ENCODE results near the gene UBE2G2. TPM values are rescaled to one million over a fixed set of nuclear protein-coding genes. Genes with fewer than 3 reads are reported as not detected.

UBE2G2 gene
- total and polyA plus RNA-seq, 2 donors (not counting 1 experiment from before 2014, with no cell fraction given): 49.7 to 61.9 TPM

DNA sequence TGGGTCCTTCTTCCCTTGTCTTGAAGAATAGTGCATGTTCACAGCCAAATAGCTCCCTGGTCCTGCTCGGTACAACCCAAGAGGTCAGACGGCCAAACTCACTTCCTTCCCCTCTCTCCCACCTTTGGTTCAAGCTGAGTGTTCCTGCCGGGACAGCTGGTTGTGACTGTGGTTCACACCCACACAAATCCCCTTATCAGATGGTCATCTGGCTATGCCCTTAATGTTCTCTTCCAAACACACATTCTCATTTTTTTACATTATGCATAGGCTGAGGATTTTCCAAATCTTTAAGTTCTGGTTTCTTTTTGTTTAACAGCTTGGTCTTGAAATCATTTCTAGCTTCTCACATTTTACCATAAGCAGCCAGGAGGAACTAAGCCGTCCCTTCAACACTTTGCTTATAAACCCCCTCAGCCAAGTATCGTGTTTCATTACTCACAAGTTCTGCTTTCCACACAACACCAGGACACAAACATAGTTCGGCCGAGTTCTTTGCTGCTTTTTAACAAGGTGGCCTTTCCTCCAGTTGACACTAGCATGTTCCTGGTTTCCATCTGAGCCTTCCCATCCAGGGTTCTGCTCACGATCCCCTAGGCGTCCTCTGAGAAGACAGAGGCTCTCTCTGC, 70.6 kb downstream of the UBE2G2 start:
- Histone ChIP-seq H3K36me3 (ENCODE audit: control insufficient read depth, insufficient read depth, low read length) (no peaks in the 10 kb centered on the region), H3K79me2 (ENCODE audit: control insufficient read depth, insufficient read depth, low read length) (no peaks in the 10 kb centered on the region), H3K9ac (ENCODE audit: insufficient read depth, low read length) (no peak overlapping the region), H3K4me2 (ENCODE audit: extremely low read depth, insufficient read depth, low read length) (no peak overlapping the region), H4K20me1 (ENCODE audit: control insufficient read depth, extremely low read depth, insufficient read depth, low read length) (no peaks in the 10 kb centered on the region), H3K4me3 (replicated peaks in 1 of 4; ENCODE audit: control extremely low read depth in 1 of 4, insufficient read depth in 1 of 4, low read depth in 3 of 4, low read length in 4 of 4) (no peak overlapping the region), H3K9me3 (ENCODE audit: control insufficient read depth, insufficient read depth, low read depth, low read length) (no peaks in the 10 kb centered on the region), H3K4me1 (ENCODE audit: control insufficient read depth, extremely low read depth, insufficient read depth, low read length) (no peaks in the 10 kb centered on the region), H3K27ac (ENCODE audit: insufficient read depth, low read length) (no peak overlapping the region), H3K27me3 (ENCODE audit: control insufficient read depth, insufficient read depth, low read length) (no peaks in the 10 kb centered on the region), H2AFZ (ENCODE audit: low read length) (no peak overlapping the region)
- DNase-seq (ENCODE audit: low read depth in 2 of 2): no peak
- TF ChIP-seq EZH2 (IDR thresholded peaks at IDR 0.05; ENCODE audit: low read length, missing control alignments): no peak
- TF ChIP-seq, protein P1, sequence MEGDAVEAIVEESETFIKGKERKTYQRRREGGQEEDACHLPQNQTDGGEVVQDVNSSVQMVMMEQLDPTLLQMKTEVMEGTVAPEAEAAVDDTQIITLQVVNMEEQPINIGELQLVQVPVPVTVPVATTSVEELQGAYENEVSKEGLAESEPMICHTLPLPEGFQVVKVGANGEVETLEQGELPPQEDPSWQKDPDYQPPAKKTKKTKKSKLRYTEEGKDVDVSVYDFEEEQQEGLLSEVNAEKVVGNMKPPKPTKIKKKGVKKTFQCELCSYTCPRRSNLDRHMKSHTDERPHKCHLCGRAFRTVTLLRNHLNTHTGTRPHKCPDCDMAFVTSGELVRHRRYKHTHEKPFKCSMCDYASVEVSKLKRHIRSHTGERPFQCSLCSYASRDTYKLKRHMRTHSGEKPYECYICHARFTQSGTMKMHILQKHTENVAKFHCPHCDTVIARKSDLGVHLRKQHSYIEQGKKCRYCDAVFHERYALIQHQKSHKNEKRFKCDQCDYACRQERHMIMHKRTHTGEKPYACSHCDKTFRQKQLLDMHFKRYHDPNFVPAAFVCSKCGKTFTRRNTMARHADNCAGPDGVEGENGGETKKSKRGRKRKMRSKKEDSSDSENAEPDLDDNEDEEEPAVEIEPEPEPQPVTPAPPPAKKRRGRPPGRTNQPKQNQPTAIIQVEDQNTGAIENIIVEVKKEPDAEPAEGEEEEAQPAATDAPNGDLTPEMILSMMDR (conservative IDR thresholded peaks at IDR 0.05 in 1 of 2, IDR thresholded peaks at IDR 0.05 in 1 of 2; ENCODE audit: low read depth in 1 of 2, low read length in 2 of 2): no peak

DNA sequence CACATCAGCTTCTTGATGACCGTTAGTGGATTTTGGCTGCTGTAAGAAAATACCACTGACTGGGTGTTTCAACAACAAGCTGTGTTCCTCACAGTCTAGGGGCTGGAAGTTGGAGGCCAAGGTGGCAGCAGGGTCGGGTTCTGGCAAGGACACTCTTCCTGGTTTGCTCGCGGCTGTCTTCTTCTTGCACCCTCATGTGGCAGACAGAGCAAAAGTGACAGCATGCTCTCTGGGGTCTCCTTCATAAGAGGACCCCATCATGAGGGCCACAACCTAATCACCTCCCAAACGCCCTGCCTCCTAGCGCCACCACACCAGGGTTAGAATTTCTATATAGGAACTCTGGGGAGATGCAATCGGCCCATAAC, 71.6 kb downstream of the UBE2G2 start:
- Histone ChIP-seq H3K27ac (ENCODE audit: insufficient read depth, low read length) (no peak overlapping the region), H3K4me2 (ENCODE audit: extremely low read depth, insufficient read depth, low read length) (no peak overlapping the region), H3K79me2 (ENCODE audit: control insufficient read depth, insufficient read depth, low read length) (no peaks in the 10 kb centered on the region), H4K20me1 (ENCODE audit: control insufficient read depth, extremely low read depth, insufficient read depth, low read length) (no peaks in the 10 kb centered on the region), H2AFZ (ENCODE audit: low read length) (no peak overlapping the region), H3K9ac (ENCODE audit: insufficient read depth, low read length) (no peak overlapping the region), H3K9me3 (ENCODE audit: control insufficient read depth, insufficient read depth, low read depth, low read length) (no peaks in the 10 kb centered on the region), H3K36me3 (ENCODE audit: control insufficient read depth, insufficient read depth, low read length) (no peaks in the 10 kb centered on the region), H3K4me1 (ENCODE audit: control insufficient read depth, extremely low read depth, insufficient read depth, low read length) (no peaks in the 10 kb centered on the region), H3K4me3 (replicated peaks in 1 of 4; ENCODE audit: control extremely low read depth in 1 of 4, insufficient read depth in 1 of 4, low read depth in 3 of 4, low read length in 4 of 4) (no peak overlapping the region), H3K27me3 (ENCODE audit: control insufficient read depth, insufficient read depth, low read length) (no peaks in the 10 kb centered on the region)
- DNase-seq (ENCODE audit: low read depth in 2 of 2): no peak
- TF ChIP-seq, protein P1 (conservative IDR thresholded peaks at IDR 0.05 in 1 of 2, IDR thresholded peaks at IDR 0.05 in 1 of 2; ENCODE audit: low read depth in 1 of 2, low read length in 2 of 2): no peak
- TF ChIP-seq EZH2 (IDR thresholded peaks at IDR 0.05; ENCODE audit: low read length, missing control alignments): no peak

DNA sequence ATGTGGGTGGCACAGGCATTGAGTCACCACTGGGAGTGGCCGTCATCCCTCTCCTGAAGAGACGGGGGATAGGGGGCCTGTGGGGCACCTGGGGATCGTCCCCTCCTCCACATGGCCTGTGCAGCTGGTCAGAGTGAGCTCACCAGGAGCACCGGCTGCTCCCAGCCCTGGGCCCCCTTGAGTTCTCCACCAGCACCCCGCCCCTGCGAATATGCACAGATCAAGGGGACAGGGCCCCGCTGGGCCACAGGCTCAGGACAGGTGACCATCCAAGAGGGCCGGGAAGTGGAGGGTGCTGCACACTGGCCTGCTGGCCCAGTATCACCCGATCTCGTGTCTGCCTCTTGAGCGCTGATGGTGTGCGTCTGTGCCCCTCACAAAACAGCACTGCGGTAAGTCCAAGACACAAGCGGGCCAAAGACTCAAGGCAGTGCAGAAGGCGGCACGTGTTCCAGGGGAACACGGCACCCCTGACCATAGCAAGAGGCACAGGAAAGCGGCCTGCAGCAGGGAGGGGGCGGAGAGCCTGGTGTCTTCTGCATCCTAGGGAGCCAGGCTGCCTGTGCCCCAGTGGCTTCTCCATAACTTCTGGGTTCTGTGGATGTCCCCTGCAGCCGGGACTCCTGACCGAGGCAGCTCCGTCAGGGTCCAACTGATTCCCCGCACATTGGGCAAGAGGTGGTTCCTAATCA, 72.1 kb downstream of the UBE2G2 start:
- Histone ChIP-seq H3K36me3 (ENCODE audit: control insufficient read depth, insufficient read depth, low read length) (no peaks in the 10 kb centered on the region), H3K27ac (ENCODE audit: insufficient read depth, low read length) (no peak overlapping the region), H2AFZ (ENCODE audit: low read length) (no peak overlapping the region), H3K27me3 (ENCODE audit: control insufficient read depth, insufficient read depth, low read length) (no peaks in the 10 kb centered on the region), H3K4me1 (ENCODE audit: control insufficient read depth, extremely low read depth, insufficient read depth, low read length) (no peaks in the 10 kb centered on the region), H3K9ac (ENCODE audit: insufficient read depth, low read length) (no peak overlapping the region), H3K9me3 (ENCODE audit: control insufficient read depth, insufficient read depth, low read depth, low read length) (no peaks in the 10 kb centered on the region), H3K4me2 (ENCODE audit: extremely low read depth, insufficient read depth, low read length) (no peak overlapping the region), H3K4me3 (replicated peaks in 1 of 4; ENCODE audit: control extremely low read depth in 1 of 4, insufficient read depth in 1 of 4, low read depth in 3 of 4, low read length in 4 of 4) (no peak overlapping the region), H4K20me1 (ENCODE audit: control insufficient read depth, extremely low read depth, insufficient read depth, low read length) (no peaks in the 10 kb centered on the region), H3K79me2 (ENCODE audit: control insufficient read depth, insufficient read depth, low read length) (no peaks in the 10 kb centered on the region)
- TF ChIP-seq, protein P1 (conservative IDR thresholded peaks at IDR 0.05 in 1 of 2, IDR thresholded peaks at IDR 0.05 in 1 of 2; ENCODE audit: low read depth in 1 of 2, low read length in 2 of 2): no peak
- TF ChIP-seq EZH2 (IDR thresholded peaks at IDR 0.05; ENCODE audit: low read length, missing control alignments): no peak
- no peak for DNase-seq (ENCODE audit: low read depth in 2 of 2)

Data from fibroblast of lung (primary cell).